GM19035 (cell line): Measurements from ENCODE around the gene NBEAL2.
"Not testable (repeated sequence)": the region's sequence is repeated elsewhere in the genome, so short reads cannot be mapped to it uniquely, and the experiment has no call there.

Source experiments
- ATAC-seq: cut with Tn5 transposase; IDR thresholded peaks from one replicate; pipeline ENCODE4 v1.9.1; 2021; ENCODE audit not compliant: unreplicated experiment

The NBEAL2 gene

GRCh38 chr3:46962990-46963389 lies 16.5 kb upstream of the NBEAL2 start:
- ATAC-seq = no peak

DNA sequence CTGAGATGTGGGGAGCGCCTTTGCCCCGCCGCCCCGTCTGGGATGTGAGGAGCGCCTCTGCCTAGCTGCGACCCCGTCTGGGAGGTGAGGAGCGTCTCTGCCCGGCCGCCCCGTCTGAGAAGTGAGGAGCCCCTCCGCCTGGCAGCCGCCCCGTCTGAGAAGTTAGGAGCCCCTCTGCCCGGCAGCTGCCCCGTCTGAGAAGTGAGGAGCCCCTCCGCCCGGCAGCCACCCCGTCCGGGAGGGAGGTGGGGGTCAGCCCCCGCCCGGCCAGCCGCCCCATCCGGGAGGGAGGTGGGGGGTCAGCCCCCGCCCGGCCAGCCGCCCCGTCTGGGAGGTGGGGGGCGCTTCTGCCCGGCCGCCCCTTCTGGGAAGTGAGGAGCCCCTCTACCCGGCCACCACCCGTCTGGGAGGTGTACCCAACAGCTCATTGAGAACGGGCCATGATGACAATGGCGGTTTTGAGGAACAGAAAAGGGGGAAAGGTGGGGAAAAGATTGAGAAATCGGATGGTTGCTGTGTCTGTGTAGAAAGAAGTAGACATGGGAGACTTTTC lies 15.4 kb upstream of the NBEAL2 start:
- not testable (repeated sequence) for ATAC-seq

- ATAC-seq = no peak
Measured at GRCh38 chr3:46965151-46965550, 14.3 kb upstream of the NBEAL2 start.

DNA sequence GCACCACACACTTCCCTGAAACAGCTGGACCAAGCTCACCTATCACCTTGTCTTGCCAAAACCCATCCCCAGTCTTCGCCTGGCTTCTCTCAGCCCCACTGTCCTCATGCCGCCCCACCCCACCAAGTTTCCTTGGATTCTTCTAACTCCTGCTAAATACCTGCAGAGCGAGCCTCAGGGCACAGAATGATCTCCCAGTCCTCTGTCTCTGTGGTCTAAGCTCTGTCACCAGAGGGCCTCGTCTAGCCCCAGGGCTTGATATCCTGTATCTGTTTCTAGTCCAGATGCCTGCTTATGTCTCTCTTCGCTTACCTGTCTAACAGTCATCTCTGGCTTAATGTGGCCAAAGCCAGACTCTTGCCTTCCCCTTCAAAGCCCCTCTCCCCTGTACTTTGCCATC lies 12.7 kb upstream of the NBEAL2 start:
- ATAC-seq = no peak

DNA sequence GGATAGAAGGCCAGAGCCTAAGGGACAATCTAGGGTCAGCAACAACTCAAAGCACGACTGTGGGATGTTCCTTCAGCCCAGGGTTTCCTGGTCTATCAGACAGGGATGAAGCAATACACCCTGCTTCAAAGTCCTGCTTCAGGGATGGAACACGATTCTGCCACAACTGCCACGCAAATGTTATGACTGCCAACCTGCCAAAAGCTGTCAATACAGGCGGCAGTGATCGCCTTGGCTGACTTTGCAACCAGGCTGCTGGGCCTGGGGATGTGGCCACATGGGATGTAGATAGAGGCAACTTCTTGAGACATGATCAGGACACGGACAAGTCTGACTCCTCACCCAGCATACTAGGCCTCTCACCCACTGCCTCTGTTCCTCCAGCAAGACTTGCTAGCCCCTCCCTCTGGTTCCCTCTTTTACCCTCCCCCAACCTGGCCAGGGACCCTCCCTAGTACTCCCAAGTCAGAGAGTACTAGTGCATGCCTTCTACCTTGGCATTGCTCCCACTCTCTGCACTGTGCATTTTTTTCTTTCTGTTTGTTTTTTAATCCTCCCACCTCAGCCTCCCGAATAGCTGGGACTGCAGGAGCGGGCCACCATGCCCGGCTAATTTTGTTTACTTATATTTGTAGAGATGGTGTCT lies 10.6 kb upstream of the NBEAL2 start:
- ATAC-seq = no peak

DNA sequence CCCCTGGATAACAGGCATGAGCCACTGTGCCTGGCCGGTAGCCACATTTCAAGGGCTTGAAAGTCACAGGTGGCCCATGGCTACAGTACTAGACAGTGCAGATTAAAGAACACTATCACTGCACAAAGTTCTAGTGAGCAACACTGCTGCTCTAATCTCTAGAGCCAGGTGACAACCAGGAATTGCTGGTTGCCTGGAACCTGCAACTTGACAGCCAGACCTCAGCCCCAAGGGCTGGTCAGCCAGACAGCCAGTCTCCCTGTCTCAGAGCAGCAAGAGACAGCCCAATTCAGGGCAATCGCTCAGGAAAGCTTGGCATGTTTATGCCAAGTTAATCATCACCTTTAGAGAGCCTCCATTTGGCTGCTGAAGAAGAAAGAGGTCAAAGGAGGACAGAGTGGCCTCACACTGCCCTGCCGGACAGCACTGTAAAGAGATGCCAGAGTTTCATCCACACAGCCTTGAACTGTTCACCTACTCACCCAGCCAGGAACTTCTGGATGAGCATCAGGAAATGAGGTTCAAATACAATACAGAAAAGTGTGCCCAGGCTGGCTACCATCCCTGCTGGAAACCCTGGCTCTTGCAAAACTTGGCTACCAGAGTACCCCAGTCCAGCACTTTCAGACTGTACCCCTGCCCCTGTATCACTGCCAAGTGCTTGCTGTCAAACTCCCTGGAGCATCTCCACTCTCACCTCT lies 8.9 kb upstream of the NBEAL2 start:
- ATAC-seq = no peak

DNA sequence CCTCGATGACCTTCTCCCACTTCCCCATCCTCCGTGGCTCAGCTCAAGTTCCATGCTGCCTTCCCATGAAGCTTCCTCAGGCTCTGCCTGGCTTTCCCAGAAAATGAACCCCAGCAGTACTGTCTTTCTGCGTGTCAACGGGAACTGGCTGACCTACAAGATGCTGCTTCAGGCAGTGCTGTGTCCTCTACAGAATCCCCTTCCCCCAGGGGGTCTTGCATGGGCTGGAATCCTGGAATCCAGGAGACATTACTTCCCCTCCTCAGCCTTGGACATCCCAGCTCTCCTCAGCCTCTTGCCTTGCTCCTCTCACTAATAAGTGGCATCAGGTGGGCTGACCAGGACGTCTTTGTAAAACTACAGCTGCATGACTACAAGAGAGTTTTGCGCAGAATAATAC lies 8.3 kb upstream of the NBEAL2 start:
- ATAC-seq = no peak

DNA sequence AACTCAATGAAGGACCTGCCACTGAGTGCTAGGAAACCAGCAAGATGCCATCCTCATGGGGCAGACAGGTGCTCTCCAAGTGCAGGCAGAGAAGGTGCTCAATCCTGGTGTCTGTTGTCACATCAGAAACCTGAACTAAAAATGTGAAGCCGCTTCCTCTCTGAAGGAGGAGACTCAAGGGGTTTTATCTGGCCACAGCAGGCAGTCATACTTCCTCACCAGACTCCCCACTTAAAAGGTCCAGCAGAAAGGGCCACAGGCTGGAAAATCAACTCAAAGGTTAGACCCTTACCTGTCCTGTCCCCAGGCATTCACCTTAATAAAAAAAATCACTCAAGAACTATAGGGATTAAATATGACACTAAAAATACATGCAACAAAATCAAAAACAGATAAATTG lies 7.7 kb upstream of the NBEAL2 start:
- ATAC-seq = no peak

- ATAC-seq = no peak
Measured at GRCh38 chr3:46972396-46972795, 7.1 kb upstream of the NBEAL2 start.

DNA sequence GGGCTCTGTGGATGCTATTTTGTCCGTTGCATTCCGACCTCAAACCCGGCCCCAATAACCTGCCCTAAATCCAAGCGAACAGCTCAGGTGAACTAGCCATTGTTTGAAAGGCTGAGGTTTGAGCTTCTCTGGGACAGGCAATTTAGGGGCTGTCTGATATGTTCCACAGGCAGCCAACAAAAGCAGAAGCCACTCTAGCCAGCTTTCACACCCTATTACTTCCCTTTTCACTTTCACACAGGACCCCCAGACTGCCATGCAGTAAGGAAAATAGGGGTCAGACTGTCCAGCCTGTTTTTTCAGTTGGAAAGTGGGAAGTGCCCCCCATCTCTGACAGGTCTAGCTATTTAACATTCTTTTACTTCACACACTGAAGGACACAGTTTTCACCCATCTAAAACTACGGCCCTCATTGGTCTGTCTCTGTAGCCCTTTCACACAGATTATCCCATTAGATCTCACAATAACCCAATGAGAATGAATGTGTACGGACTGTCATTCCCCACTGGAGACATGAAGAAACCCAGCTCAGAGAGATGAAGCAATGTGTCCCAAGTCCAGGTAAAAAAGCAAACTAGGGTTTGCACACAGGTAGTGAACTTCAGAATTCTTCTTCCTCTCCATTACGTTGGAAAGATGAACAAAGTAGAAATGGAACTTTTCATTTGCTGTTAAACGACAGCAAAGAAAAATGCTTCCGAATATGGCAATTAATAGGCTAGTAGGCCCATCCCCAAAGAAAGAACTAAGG lies 4.9 kb upstream of the NBEAL2 start:
- ATAC-seq = no peak

DNA sequence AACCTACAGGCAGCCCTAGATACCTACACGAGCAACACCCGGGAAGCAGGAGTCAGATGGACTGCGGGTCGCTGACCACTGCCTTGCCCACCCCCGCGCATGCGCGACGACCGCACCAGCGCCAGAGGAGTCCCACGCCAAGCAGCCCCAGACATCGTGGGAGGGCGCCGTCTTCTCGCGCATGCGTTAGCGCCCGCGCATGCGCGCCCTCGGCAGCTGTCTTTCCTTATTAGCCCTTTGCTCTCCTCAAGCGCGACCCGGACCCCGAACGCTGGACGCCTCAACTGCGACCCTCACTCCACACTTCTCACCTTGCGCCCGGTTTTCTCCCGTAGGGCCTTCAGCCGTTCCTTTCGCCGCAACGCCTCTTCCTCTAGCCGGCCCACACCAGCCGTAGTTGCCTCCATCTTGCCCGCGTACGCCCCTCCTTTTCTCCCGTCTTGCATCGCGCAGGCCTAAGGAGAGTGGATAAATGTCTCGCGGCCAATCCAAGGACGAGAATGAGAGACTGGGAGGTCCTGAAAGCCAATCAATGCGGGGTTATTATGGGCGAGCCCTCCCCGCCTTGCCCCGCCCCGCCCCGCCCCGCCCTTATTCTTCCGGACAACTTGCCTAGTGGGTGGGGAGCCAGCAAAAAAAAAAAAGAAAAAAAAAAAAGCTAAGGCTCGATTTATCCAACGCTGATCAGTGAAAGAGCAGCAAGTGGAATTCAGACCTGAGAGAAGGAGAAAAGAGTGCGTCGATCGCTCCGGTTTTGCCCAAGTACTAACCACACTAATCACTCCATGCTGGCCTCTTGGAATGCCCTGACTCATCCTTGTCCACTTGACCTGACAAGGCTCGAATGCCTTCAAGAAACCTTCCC lies 2.9 kb upstream of the NBEAL2 start, which contains the start of gene CCDC12:
Gene CCDC12 (minus strand): TSS at position 420 of the 865 bp plus-strand sequence. CDS start 13 bp downstream, at position 407.
- ATAC-seq = peak; percentile 71

- ATAC-seq = no peak
Measured at GRCh38 chr3:46977811-46978195, 1.7 kb upstream of the NBEAL2 start.

GRCh38 chr3:46978381-46978780 lies 1.1 kb upstream of the NBEAL2 start:
- no peak for ATAC-seq

DNA sequence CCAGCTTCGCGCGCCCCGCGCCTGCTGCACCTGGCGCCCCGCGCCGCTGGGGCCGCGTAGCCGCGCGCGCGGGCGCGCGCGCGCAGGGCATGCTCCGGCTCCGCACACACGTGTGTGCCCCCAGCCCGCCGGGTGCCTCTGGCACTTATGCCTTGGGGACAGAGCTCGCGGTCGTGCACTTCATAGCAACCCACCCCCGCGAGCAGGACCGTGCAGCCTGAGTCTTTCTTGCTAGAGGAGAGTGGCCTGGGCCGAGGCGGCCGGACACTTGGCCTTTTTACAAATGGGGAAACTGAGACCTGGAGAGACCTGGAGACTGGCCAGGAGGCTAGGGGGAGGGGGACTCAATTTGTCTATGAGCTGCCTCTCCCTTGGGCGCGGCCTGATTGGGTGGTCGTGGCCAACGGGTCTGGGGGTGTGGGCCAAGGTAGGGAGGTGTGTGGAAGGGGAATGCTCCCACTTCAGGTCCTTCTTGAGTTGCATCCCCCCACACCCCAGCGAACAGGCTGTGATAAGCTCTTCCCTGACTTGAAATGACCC lies 562 bp downstream of the NBEAL2 start:
- ATAC-seq = peak; percentile 7

GRCh38 chr3:46981932-46982471 lies 2.5 kb downstream of the NBEAL2 start:
- ATAC-seq = no peak

- no peak for ATAC-seq
Measured at GRCh38 chr3:46982546-46982945, 3.1 kb downstream of the NBEAL2 start.

- no peak for ATAC-seq
Measured at GRCh38 chr3:46984591-46985459, 5.4 kb downstream of the NBEAL2 start.

DNA sequence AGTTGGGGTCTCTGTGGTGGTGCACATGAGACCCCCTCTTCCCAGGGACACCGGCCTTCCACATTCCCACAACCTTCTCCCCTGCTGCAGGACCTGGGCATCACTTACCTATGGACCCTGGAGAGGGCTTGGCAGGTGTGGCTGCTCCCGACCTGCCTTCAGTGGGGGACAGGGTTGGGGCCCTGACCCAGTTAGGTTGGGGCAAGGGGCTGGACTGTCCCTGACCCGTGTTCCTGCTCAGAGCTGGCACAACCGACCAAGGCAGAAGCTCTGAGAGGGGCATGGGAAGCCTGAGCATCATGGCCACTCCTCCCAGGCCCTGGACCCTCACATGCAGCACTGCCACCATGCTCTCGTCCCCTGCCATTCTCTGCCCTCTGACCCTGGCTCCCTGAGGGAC lies 6.1 kb downstream of the NBEAL2 start:
- no peak for ATAC-seq

DNA sequence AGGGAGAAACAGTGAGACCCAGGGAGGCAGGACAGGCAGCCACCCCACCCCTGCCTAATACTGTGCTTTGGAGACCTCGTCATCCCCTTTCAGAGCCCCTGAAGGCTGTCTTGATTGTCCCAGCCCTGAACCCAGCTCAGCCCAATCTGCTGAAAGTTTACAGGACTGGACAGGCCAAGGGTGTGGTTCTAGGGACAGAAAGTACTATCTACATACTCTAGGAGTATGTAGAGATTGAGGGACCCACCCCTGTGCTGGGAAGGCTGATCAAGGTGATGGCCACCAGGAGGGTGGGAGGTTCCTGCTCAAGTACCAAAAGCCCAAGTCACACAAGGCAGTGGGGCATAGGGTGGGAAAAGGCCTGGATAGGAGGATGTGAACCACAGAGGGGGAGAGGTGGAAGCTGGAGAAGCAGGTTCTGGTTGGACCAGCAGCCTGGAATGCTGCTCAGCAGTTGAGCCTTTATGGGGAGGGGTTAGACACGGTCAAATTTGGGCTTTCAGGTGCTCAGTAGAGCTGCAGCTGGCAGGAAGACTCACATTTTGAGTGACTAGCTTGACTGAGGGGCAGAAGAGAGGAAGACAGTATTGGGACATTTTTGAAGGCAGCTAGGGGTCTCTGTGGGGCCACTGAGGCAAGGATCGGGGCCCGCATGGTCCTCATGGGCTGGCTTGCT lies 6.7 kb downstream of the NBEAL2 start:
- ATAC-seq = no peak
